ENCODE data around the gene ARHGEF2. TPM values are rescaled to one million over a fixed set of nuclear protein-coding genes. Genes with fewer than 3 reads are reported as not detected.

Gene ARHGEF2
- total RNA-seq, 3 donors from 2014 or later, result 79.7 to 132 (median 90.5) TPM

GRCh38 chr1:155982106-155982505, 3.8 kb upstream of the ARHGEF2 start:
- TF ChIP-seq CTCF (IDR thresholded peaks at IDR 0.05), result no peak
- Histone ChIP-seq H3K36me3 (ENCODE audit: low read depth) (no peaks in the 10 kb centered on the region), H3K9me3 (no peaks in the 10 kb centered on the region), H3K4me3 (no peak overlapping the region), H3K4me1 (ENCODE audit: low read depth) (peaks cover 17% of the 10 kb centered on the region)
- DNase-seq (peak in 1 of 3 donors; percentile 19), ATAC-seq (no peak)
- intact Hi-C loops (cut with DNase I, micrococcal nuclease), result no loop called here

DNA sequence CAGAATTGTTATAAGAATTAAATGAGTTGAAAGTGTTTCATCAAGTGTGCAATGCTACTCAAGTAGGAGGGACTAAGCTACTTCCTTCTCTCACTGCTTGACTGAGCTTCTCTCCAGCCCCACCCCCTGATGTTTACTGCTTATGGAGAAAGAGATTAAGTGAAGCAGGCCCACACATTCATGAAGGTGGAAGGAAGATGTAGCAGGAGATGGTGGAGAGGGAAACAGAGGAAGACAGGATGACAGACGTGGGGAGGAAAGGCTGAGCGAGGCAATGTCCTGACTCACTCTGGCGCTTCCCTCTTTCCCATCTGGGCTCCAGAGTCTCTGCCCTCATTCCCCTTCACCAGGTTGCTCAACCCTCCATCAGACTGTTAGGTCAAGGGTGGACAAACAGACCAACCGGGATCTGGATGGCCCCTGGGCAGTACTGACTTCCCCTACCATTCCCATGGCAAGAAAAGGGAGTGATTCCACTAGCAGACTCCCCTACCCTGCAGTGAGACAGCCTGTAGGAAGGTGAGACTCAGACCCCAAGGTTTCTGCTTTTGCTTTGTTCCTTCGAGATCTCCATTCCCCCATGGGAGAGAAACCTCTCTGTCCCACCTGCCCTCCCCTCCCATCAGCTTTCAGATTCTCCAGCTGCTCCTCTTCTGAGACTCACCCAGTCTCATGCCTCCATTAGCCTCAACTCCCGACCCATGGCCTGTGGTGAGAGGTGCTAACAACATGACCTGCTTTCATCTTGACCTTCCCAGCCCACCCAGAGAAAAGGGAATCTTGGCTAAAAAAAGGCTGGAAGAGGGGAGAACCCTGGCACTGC, 3.1 kb upstream of the ARHGEF2 start:
- Histone ChIP-seq H3K36me3 (ENCODE audit: low read depth) (no peaks in the 10 kb centered on the region), H3K4me1 (ENCODE audit: low read depth) (peaks cover 20% of the 10 kb centered on the region), H3K9me3 (no peaks in the 10 kb centered on the region), H3K4me3 (no peak overlapping the region)
- DNase-seq (peak in 2 of 3 donors; percentile 46 to 66), ATAC-seq (peak; percentile 31)
- intact Hi-C loops (cut with DNase I, micrococcal nuclease), result no loop called here
- TF ChIP-seq CTCF (IDR thresholded peaks at IDR 0.05), result no peak

GRCh38 chr1:155979597-155980343, 1.4 kb upstream of the ARHGEF2 start:
- intact Hi-C loops (cut with DNase I, micrococcal nuclease), result no loop called here
- Histone ChIP-seq H3K4me3 (no peak overlapping the region), H3K4me1 (ENCODE audit: low read depth) (peaks cover 24% of the 10 kb centered on the region), H3K9me3 (no peaks in the 10 kb centered on the region), H3K36me3 (ENCODE audit: low read depth) (no peaks in the 10 kb centered on the region)
- peak; percentile 43 to 56 (median 50) for DNase-seq
- TF ChIP-seq CTCF (IDR thresholded peaks at IDR 0.05), result no peak
- ATAC-seq, result peak; percentile 37

DNA sequence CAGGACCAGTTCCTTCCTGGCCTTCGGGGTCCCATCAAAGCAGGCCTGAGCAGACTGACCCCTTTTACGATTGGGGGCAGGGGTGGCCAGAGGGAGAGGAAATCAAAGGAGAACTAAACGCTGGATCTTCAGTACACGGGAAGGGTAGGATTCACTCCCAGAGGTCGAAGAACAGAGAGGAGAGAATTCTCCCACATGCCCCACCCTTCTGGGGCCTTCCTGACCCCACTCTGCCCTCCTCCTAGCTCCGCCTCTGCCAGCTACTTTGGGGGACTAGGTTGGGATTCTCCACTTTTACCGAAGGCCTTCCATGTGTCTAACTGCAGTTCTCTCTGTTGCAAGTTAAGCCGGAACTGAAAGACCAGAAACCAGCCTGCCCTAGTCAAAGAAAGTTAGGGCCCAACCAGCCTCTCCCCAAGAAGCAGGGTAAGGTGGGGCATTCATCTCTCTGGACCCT, 654 bp upstream of the ARHGEF2 start:
- intact Hi-C loops (cut with DNase I, micrococcal nuclease), result no loop called here
- H3K4me3 ChIP-seq, result peak overlapping the region; percentile 74
- peaks cover 24% of the 10 kb centered on the region for H3K4me1 ChIP-seq (ENCODE audit: low read depth)
- TF ChIP-seq CTCF (IDR thresholded peaks at IDR 0.05), result no peak
- no peaks in the 10 kb centered on the region for H3K9me3 ChIP-seq
- DNase-seq (peak; percentile 49 to 65 (median 55)), ATAC-seq (peak; percentile 48)
- no peaks in the 10 kb centered on the region for H3K36me3 ChIP-seq (ENCODE audit: low read depth)

DNA sequence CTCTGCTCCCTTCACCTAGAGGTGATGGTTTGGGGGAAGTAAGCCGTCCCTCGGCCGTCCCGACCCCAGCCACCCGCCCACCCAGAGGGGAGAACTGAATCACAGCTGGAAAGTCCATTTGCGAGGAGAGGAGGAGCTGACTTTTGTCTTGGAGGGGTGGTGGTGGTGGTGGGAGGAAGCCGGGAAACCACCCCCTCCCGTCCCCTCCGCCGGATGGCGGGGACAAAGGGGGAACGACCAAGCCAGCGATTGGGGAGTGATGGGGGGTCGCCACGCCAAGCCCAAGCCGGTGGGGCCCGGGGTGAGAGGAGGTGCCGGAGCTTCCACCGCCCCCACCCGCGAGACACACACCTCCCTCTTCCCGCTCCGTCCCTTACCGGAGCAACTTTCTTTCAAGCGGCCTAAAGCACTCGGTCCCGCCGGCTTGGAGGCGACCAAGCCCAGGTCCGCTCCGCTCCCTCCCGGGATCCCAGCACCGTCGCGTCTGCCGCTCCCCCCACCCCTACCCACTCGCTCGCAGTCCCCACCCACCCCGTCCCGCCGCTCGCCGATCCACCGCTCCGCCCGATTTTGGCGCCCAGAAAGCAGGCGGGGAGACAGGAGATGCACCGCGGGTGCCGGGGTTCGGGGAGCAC, 540 bp downstream of the ARHGEF2 start:
- H3K4me3 ChIP-seq, result peak overlapping the region; percentile 74
- ATAC-seq (peak; percentile 42), DNase-seq (peak in 2 of 3 donors; percentile 49 to 70)
- H3K36me3 ChIP-seq (ENCODE audit: low read depth), result no peaks in the 10 kb centered on the region
- H3K4me1 ChIP-seq (ENCODE audit: low read depth), result peaks cover 26% of the 10 kb centered on the region
- intact Hi-C loops (cut with DNase I, micrococcal nuclease), result no loop called here
- no peak for TF ChIP-seq CTCF (IDR thresholded peaks at IDR 0.05)
- no peaks in the 10 kb centered on the region for H3K9me3 ChIP-seq
